OCI-LY1 (cell line): ENCODE data around the gene LCN1.

ENCODE experiments used
- CTCF ChIP-seq: fragments of 200-600 bp; sonication (generic), shearing (Covaris generic); IDR thresholded peaks from 2 replicates; pipeline ENCODE4 v1.5.1; 2017; ENCODE audit warnings: mild to moderate bottlenecking, antibody characterized with exemption, low read length, moderate library complexity, mixed read lengths
- EZH2 ChIP-seq: fragments of 200-600 bp; sonication (generic), shearing (Covaris generic); IDR thresholded peaks from 2 replicates; pipeline ENCODE4 v1.8.0; 2017; ENCODE audit warnings: borderline replicate concordance, mixed run types, mild to moderate bottlenecking, antibody characterized with exemption, low read length, moderate library complexity, mixed read lengths

DNA sequence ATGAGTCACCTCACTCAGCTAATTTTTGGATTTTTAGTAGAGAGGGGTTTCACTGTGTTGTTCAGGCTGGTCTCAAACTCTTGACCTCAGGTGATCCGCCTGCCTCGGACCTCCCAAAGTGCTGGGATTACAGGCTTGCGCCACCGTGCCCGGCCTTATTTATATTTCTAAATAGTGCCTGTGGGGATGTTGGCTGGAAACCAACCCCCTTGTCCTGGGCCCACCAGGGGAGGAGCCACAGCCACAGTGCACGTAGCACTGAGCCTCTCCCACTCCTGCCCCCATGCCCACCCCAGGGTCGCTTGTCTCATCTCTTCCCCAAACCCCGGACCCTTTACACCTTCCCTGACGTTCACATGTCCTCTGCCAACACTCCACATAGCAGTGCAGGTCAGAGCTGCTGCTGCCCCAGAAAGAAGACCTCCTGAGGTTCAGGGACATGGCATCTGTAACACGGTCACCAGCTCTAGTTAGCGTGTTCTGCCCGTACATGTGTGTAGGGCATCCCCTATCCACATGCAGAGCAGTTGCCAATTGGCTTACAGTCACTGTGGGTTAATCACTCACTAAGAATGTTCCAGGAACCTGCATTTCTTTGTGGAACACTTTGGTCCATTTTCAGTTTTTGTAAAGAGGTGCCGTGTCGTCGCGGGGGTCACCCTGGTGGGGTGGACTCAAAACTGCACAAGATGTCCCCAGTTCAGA lies 30.9 kb upstream of the LCN1 start:
- no peak for TF ChIP-seq CTCF
- no peak for TF ChIP-seq EZH2
